ENCODE data around the gene GLMP.

- TF ChIP-seq CTCF (IDR thresholded peaks at IDR 0.05) (no peak), POLR2A (IDR thresholded peaks at IDR 0.05) (no peak)
Measured at GRCh38 chr1:156320560-156320959, 25.1 kb upstream of the GLMP start.
